PC-9 (cell line): Measurements from ENCODE around the gene SARS1.

Experiments
- EZH2 ChIP-seq: fragments of 200-600 bp; sonication (generic); IDR thresholded peaks from 2 replicates; pipeline ENCODE4 v1.8.0; 2017; ENCODE audit warnings: antibody characterized with exemption, low read depth
- TF ChIP-seq, protein P1 (sequence below): fragments of 200-600 bp; sonication (generic); conservative IDR thresholded peaks from 2 replicates; pipeline ENCODE4 v1.6.1; 2017; ENCODE audit warnings: mixed run types, antibody characterized with exemption, mild to moderate bottlenecking, moderate library complexity

DNA sequence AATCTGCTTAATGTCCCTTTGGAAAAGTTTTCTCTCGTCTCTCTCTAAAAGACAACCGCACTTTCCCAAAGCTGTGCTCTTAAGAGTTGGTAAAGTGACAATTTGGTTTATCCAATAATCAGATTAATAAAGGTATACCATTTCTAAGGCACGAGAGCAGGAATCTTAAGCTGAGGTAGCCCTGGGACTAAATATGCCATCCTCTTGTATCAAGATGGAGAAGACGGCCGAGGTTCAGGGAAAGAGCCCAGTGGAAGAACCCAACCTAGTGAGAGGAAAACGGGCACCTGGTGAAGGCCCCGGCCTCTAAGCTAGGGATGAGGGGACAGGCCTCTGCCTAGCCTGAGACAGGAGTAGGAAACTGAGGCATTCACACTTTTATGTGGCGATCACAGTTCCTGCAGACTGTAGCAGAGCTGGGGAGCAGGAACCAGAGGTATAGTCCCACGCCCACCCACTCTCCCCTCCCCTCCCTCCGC lies 334 bp upstream of the SARS1 start:
- TF ChIP-seq, protein P1, sequence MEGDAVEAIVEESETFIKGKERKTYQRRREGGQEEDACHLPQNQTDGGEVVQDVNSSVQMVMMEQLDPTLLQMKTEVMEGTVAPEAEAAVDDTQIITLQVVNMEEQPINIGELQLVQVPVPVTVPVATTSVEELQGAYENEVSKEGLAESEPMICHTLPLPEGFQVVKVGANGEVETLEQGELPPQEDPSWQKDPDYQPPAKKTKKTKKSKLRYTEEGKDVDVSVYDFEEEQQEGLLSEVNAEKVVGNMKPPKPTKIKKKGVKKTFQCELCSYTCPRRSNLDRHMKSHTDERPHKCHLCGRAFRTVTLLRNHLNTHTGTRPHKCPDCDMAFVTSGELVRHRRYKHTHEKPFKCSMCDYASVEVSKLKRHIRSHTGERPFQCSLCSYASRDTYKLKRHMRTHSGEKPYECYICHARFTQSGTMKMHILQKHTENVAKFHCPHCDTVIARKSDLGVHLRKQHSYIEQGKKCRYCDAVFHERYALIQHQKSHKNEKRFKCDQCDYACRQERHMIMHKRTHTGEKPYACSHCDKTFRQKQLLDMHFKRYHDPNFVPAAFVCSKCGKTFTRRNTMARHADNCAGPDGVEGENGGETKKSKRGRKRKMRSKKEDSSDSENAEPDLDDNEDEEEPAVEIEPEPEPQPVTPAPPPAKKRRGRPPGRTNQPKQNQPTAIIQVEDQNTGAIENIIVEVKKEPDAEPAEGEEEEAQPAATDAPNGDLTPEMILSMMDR, result no peak
- TF ChIP-seq EZH2, result no peak
